NCI-H526 (cell line): ENCODE results near the gene GYS1.
"Not testable (repeated sequence)": the region's sequence is repeated elsewhere in the genome, so short reads cannot be mapped to it uniquely, and the experiment has no call there.

Experiments used
- DNase-seq, 2 experiments: peaks; one replicate each; lab custom pipeline; 2025; lab: John Stamatoyannopoulos, UW

The GYS1 gene

GRCh38 chr19:48993175-48994034 lies at the start of gene GYS1, which contains the start of gene RUVBL2:
GYS1 (minus strand) TSS chr19:48993309; CDS start chr19:48993112, 197 bp downstream.
RUVBL2 (plus strand) TSS chr19:48993887; CDS start chr19:48993912, 25 bp downstream.
- DNase-seq: peak; percentile 97 to 99

- not testable (repeated sequence) for DNase-seq
Observed at GRCh38 chr19:49042666-49043065, 49.6 kb upstream of the GYS1 start.

DNA sequence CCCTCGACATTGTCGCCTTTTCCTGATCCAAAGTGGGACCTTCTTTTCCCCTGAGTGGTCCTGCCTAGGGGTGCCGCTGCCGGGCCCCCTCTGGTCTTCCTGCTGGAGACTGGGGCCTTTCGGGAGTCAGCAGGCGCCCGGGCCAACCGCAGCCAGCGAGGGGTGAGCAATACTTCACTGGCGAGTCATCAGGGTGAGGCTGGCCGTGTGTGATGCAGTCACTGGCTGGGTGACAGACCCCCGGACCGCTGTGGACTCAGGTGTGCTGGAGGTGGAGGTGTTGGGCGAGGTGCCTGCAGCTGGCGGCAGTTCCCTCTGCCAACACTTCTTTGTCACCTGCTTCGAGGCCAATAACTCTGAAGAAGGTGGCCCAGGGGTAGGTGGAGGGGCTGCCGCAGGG lies 49.1 kb upstream of the GYS1 start:
- DNase-seq: no peak

DNA sequence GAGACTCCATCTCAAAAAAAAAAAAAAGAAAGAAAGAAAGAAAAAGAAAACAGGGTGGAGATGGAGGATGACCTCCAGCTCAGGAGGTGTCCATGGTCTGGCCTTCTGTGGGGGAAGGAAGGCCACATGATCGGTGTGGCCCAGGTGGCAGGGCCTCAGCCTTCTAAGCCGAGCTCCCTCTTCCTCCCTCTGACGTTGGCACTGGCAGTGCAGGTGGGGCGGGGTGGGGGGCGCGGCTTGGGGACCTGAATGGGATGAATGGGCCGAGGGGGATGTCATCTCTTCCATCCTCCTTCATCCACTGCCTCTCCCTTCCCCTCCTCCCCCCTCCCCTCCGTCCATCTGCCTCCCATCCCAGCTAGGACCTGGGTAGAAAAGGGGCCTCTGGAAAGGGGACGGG lies 46.6 kb upstream of the GYS1 start:
- DNase-seq: not testable (repeated sequence)

- not testable (repeated sequence) for DNase-seq
Observed at GRCh38 chr19:49038557-49039276, 45.6 kb upstream of the GYS1 start.

DNA sequence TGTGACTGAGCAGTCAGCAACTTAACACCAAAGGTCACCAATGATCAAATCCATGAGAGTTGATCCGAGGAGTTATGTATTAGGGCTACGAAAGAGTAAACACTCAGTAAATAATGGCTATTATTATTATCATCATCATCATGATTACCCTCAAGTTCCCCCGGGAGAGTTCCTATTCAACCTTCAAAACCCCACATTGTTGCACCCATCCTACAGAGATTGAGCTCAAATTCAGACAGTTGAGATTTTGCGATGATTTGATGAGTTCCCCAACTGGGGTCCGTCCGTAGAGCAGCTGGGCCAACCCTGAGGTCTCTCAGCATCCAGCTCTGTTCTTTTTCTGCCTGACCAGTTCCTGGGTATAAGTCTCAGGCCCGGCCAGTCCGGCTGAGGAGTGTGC lies 45.0 kb upstream of the GYS1 start:
- not testable (repeated sequence) for DNase-seq

DNA sequence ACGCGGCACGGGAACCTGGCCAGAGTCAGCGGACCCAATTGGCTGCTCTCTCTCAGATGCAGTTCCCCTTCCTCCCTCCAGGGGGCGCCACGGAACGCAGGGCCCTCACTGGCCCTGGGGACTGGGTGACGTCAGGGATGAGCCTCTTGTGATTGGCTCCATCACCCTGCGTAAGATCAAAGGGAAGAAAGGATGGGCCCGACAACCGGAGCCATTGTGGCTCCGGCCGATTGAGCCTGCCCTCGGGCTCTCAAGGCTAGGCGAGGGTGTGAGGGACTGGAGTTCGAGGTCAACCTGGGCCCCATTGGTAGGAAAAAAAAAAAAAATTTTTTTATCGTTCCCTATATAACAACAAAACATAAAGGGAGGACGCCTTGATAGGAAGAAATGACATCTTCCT lies 43.7 kb upstream of the GYS1 start, which contains the start of gene CGB1:
CGB1 (minus strand) TSS at position 81 of the 400 bp plus-strand sequence. CDS start 184 bp downstream, outside the sequence.
- peak in 1 of 2 experiments; percentile 58 for DNase-seq

DNA sequence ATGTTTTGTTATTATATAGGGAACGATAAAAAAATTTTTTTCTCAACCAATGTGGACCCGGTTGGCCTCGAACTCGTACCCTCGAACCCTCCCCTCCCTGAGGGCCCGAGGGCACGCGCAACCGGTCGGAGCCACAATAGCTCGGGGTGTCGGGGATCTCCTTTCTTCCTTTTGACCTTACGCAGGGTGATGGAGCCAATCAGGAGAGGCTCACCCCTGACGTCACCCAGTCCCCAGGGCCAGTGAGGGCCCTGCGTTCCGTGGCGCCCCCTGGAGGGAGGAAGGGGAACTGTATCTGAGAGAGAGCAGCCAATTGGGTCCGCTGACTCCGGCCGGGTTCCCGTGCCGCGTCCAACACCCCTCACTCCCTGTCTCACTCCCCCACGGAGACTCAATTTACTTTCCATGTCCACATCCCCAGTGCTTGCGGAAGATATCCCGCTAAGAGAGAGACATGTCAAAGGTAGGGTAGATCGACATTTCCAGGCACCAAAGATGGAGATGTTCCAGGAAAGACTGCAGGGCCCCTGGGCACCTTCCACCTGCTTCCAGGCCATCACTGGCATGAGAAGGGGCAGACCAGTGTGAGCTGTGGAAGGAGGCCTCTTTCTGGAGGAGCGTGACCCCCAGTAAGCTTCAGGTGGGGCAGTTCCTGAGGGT lies 38.7 kb upstream of the GYS1 start, which contains the start of gene CGB2:
CGB2 (plus strand) TSS at position 249 of the 660 bp plus-strand sequence; CDS start at position 455, 206 bp downstream.
- peak; percentile 46 to 75 for DNase-seq

- not testable (repeated sequence) for DNase-seq
Observed at GRCh38 chr19:49030323-49030722, 37.2 kb upstream of the GYS1 start.

GRCh38 chr19:49029749-49030148 lies 36.6 kb upstream of the GYS1 start:
- not testable (repeated sequence) for DNase-seq

DNA sequence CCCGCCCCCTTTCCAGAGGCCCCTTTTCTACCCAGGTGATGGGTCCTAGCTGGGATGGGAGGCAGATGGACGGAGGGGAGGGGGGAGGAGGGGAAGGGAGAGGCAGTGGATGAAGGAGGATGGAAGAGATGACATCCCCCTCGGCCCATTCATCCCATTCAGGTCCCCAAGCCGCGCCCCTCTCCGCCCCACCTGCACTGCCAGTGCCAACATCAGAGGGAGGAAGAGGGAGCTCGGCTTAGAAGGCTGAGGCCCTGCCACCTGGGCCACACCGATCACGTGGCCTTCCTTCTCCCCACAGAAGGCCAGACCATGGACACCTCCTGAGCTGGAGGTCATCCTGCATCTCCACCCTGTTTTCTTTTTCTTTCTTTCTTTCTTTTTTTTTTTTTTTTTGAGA lies 35.6 kb upstream of the GYS1 start:
- not testable (repeated sequence) for DNase-seq

DNA sequence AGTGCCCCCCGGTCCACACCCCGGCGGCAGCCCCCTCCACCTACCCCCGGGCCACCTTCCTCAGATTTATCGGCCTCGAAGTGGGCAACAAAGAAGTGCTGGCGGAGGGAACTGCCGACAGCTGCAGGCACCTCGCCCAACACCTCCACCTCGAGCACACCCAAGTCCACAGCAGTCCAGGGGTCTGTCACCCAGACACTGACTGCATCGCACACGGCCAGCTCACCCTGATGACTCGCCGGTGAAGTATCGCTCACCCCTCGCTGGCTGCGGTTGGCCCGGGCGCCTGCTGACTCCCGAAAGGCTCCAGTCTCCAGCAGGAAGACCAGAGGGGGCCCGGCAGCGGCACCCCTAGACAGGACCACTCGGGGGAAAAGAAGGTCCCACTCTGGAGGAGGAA lies 32.5 kb upstream of the GYS1 start:
- not testable (repeated sequence) for DNase-seq

DNA sequence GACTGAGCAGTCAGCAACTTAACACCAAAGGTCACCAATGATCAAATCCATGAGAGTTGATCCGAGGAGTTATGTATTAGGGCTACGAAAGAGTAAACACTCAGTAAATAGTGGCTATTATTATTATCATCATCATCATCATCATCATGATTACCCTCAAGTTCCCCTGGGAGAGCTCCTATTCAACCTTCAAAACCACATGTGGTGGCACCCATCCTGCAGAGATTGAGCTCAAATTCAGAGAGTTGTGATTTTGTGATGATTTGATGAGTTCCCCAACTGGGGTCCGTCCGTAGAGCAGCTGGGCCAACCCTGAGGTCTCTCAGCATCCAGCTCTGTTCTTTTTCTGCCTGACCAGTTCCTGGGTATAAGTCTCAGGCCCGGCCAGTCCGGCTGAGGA lies 32.0 kb upstream of the GYS1 start:
- DNase-seq: not testable (repeated sequence)

GRCh38 chr19:49024233-49024632 lies 31.1 kb upstream of the GYS1 start, which contains the start of gene CGB3:
CGB3 (minus strand) TSS chr19:49024333; CDS start chr19:49023971, 362 bp downstream.
- not testable (repeated sequence) for DNase-seq

- DNase-seq: no peak
Observed at GRCh38 chr19:49022116-49022515, 29.0 kb upstream of the GYS1 start.

GRCh38 chr19:49020931-49021895 lies 28.1 kb upstream of the GYS1 start:
- peak in 1 of 2 experiments; percentile 13 for DNase-seq

DNA sequence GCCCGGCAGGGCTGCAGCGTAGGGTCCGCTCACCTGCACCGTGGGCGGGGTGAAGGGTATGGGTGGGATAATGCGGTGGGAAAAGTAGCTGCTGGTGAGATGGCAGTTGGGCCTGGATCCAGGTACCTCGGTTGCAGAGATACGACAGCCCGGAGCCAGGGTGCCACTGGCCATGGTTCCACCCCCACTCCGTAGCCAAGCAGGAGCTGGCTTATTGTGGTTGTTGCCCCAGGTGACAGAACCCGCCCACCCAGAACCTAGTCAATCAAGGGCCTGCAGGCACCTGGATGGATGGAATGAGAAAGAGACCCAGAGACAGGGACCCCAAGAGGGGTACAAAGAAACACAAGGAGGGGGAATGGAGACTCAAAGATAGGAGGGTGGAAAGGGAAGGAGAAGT lies 27.2 kb upstream of the GYS1 start:
- peak in 1 of 2 experiments; percentile 54 for DNase-seq

DNA sequence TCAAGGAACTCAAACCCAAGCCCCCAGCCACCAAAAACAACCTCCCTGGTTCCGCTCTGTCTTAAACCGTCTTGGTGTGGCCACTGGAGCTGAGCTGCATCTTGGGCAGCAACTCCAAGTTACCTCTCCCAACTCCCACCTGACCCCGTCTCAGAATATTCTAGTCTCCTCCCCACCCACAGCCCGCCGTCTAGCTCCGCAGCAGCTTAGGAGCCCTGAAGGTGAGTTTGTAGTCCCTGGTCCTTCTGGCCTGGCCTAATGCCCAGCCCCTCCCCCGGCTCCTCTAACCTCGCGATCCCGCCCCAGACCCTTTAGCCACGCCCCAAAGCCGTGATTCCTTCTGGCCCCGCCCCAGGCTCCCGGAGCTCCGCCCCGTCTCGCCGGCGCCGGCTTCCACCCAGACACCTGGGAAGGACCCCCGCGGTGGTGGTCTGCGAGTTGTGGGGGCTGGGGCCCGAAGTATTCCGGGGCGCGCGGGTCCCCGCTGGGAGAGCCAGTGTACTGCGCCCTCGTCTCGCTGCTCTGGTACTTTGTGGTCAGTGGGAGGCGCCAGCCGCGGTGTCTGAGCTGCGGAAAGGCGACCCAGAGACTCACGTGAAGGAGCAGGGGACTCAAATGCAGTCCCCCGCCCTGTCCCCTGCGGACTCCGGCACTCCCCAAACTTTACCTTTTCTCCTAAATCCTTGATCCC lies 26.3 kb upstream of the GYS1 start:
- DNase-seq: peak in 1 of 2 experiments; percentile 77

DNA sequence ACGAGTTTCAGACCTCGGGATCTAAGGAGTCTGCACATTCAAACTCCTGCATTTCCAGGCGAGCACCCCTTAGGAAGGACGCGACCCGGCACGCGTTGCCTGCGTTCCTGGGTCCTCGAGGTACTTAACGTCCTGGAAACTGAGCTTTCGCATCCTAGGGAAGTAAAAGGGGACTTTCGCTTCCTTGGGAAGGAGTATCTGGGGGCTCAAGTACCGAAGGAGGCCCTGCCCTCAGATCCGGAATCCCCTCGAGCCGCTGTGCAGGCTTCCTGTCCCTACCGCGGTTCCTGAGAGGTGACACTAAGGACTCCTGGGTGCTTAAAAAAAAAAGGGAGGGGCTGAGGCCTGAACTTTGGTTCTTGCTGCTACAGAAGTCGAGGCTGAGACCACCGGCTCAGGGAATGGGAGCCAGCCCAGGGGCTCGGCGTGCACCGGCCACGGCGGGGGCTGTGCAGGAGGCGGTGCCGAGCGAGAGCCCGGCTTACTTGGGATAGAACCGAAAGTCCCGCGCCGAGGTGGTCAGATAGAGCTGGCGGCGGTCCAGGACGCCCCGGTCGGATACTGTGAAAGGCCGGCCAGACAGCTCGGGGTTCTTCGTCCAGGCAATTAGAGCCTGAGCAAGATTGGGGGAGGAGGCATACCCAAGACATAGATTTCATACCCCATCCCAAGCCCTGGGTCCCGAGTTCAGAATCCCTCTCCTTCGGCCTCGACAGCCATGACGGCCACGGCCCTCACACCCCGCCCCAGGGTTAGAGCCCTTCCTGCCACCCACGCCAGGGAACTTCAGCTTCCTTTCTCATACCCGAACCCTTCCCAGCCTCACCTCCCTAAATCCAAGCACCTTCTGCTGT lies 25.5 kb upstream of the GYS1 start:
- peak in 1 of 2 experiments; percentile 28 for DNase-seq
